Breast epithelium (tissue), 3 donors: ENCODE results near the gene WHRN.

ENCODE experiments used
- POLR2A ChIP-seq: fragments of 450-650 bp; IDR thresholded peaks from one replicate; pipeline ENCODE4 v1.6.1; 2016; ENCODE audit warnings: antibody characterized with exemption, mild to moderate bottlenecking, moderate library complexity
- POLR2AphosphoS5 ChIP-seq, 3 donors: sonication (generic); formaldehyde crosslinking; IDR thresholded peaks; one replicate each; pipeline ENCODE4 v1.6.1; 2017; ENCODE audit warnings: antibody characterized with exemption in 3 of 3
- TF ChIP-seq, protein P1 (sequence below), 3 donors: fragments of 450-650 bp; IDR thresholded peaks; one replicate each; pipeline ENCODE4 v1.5.1; 2016 to 2017; ENCODE audit warnings: antibody characterized with exemption in 3 of 3, mild to moderate bottlenecking in 3 of 3, moderate library complexity in 3 of 3

DNA sequence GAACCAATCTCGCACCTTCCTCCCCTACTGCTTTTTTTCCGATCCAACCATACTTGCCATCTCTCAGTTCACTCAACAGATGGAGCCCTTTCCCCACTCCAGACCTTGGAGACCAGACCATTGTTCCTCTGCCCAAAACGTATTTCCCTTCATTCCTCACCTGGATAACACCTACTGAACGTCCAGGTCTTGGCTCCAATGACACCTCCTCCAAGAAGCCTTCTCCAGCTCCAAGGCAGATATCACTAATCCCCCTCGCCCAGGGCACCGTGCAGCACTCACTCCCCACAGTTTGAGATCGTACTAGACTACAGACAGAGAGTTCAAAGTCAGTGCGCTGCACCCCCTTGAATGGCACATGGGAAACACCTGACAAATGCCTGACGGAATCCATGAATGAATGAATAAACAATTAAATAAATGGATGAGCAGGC is 70.4 kb downstream of the WHRN start:
- TF ChIP-seq, protein P1, sequence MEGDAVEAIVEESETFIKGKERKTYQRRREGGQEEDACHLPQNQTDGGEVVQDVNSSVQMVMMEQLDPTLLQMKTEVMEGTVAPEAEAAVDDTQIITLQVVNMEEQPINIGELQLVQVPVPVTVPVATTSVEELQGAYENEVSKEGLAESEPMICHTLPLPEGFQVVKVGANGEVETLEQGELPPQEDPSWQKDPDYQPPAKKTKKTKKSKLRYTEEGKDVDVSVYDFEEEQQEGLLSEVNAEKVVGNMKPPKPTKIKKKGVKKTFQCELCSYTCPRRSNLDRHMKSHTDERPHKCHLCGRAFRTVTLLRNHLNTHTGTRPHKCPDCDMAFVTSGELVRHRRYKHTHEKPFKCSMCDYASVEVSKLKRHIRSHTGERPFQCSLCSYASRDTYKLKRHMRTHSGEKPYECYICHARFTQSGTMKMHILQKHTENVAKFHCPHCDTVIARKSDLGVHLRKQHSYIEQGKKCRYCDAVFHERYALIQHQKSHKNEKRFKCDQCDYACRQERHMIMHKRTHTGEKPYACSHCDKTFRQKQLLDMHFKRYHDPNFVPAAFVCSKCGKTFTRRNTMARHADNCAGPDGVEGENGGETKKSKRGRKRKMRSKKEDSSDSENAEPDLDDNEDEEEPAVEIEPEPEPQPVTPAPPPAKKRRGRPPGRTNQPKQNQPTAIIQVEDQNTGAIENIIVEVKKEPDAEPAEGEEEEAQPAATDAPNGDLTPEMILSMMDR (IDR thresholded peaks at IDR 0.05) = peak in 2 of 3 donors; percentile 35 to 39
- TF ChIP-seq POLR2AphosphoS5 (IDR thresholded peaks at IDR 0.05) (no peak), POLR2A (no peak)
